GM19240 (cell line): ENCODE measurements around the gene TRIM60.
"Not testable (repeated sequence)": the region's sequence is repeated elsewhere in the genome, so short reads cannot be mapped to it uniquely, and the experiment has no call there.

Experiments
- DNase-seq: peaks from one replicate; pipeline ENCODE4 v3.0.0; 2011; ENCODE audit warnings: low spot score; ENCODE audit not compliant: insufficient read length

The TRIM60 gene

GRCh38 chr4:165053645-165054044 is 21.8 kb downstream of the TRIM60 start, which contains the start of gene TRIM75:
Gene TRIM75, plus strand, starts transcription at chr4:165053866. Its CDS starts 5,282 bp downstream, at chr4:165059148.
- no peak for DNase-seq

GRCh38 chr4:165055601-165056000 is 23.8 kb downstream of the TRIM60 start:
- DNase-seq: no peak

GRCh38 chr4:165058666-165059065 is 26.9 kb downstream of the TRIM60 start:
- DNase-seq: no peak

- DNase-seq: no peak
Observed at GRCh38 chr4:165059386-165059785, 27.6 kb downstream of the TRIM60 start.

DNA sequence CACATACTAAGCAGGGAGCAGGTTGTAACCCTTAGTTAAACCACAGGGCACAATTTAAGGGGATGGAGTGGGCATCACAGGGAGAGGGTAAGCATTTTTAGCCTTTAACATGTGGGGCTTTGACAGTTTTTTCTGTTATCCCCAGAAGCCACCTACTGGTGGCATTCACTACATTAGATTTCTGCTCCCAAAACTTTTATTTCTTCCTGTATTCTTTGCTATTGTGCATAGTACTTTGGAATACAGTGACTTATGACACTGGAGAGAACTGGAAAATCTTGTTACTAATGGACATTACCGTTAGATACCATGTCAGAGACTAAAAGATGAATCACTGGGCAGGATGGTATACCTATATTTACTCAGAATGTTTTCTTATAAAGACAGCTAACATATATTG is 29.1 kb downstream of the TRIM60 start:
- no peak for DNase-seq

- no peak for DNase-seq
Observed at GRCh38 chr4:165070560-165070959, 38.8 kb downstream of the TRIM60 start.

GRCh38 chr4:165073346-165073745 is 41.5 kb downstream of the TRIM60 start:
- DNase-seq: not testable (repeated sequence)

- no peak for DNase-seq
Observed at GRCh38 chr4:165077034-165077578, 45.3 kb downstream of the TRIM60 start.

DNA sequence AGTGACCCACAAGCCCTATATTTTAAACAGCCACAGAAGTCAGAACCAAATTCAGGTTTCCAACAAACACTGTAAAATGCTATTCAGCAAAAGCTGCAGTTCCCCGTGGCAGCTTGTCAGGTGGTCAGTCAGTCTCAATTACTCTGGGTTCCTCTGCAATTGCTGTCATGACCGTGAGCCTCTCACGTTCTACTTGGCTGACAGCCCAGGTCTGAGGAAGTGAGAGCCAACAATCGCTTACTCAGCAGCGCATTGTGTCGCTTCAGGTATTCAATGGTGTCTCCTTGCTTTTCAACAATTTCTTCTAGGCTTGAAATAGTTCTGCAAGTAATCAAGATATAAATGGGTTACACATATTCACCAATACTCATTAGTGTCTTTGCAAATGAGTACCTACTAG is 47.7 kb downstream of the TRIM60 start:
- no peak for DNase-seq

GRCh38 chr4:165084787-165085186 is 53.0 kb downstream of the TRIM60 start:
- DNase-seq: not testable (repeated sequence)

DNA sequence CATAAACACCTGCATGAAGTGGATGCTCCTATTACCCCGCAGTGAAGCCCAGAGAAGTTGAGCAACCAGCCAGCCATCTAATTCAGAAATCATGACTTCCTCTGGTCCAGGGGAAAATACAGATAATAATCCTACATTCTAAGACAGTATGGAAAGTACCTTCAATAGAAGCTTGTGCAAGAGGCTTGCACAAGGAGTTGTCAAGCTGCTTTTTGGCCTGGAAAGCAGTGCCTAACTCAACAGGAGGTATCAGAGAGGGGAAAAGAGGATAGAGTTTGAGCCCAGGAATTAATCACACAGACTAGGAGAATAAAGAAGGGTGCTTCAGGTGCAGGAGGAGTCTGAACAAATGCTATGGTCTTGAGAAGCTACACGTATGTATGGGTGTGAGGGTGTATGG is 54.1 kb downstream of the TRIM60 start:
- DNase-seq: no peak

DNA sequence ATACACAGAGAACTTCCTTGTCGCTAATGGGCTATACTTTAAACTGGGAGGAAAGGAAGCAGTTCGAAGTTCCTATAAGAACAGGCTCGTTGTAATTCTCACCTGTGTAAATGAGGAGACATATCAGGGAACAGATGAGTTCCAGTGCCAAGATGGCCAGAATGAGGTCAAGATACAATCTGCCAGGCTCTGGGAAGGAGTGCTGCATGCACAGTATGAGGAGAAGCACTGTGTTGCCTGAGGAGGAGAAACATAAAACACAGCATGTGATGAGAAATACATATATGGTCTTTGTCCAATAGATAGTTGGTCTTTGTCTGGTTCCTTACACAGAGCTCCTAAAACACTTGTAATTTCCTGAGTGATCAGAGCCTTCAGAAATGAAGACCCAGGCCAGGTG is 56.6 kb downstream of the TRIM60 start:
- no peak for DNase-seq
